ENCODE measurements around the gene OXTR.

Gene OXTR

DNA sequence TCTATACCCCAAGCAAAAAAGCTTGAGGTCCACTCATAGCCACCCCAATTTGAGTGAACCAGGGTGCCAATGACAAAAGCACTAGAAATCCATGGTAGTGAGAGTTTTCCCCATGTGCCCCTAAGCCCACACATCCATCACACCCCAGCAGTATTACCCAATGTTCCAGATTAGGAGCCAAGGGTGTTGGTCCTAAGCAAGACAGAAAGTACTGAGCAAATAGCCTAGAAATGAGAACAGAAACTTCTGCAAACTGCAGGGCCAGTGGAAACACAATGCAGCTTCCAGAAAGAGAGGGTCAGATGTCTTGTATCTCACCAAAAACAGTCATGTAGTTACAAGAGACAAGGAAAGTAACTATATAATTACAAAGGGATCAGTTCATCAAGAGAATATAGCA, 10.9 kb upstream of the OXTR start:
- no peak for DNase-seq
- H3K18ac ChIP-seq (ENCODE audit: low read depth in 1 of 2, low read length in 2 of 2), result no peak overlapping the region

DNA sequence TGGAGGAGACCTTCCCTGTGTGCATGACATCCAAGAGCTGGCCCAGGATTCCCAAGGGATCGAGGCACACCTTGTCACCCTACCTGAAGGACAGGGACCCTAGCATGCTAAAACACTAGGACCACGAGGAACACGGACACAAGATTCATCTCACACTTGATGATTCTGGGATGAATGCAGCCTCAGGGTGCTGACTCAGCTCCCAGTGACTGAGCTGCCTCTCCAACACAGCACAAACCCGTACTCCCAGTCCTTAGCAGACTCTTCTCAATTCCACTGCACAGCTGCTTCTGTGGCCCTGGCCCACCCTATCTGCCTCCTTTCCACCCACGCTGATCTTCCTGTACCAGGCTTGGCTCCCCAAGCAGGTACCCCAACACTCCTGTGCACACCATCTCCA, 9.1 kb upstream of the OXTR start:
- Histone ChIP-seq H2AFZ (ENCODE audit: low read depth, low read length) (no peak overlapping the region), H3K23ac (ENCODE audit: low read length in 2 of 2) (no peak overlapping the region), H2BK12ac (ENCODE audit: low read length in 2 of 2) (no peak overlapping the region), H3K36me3 (ENCODE audit: control insufficient read depth in 1 of 2, insufficient read depth in 2 of 2, low read depth in 1 of 2, low read length in 2 of 2) (no peaks in the 10 kb centered on the region), H2BK5ac (ENCODE audit: low read depth, low read length, poor library complexity, severe bottlenecking) (no peak overlapping the region), H2AK5ac (ENCODE audit: low read length, severe bottlenecking) (no peak overlapping the region), H3K9ac (ENCODE audit: low read length) (no peak overlapping the region), H3K27me3 (ENCODE audit: control insufficient read depth in 1 of 2, insufficient read depth in 1 of 2, low read length in 2 of 2) (peaks cover 0 to 20% of the 10 kb centered on the region in 2 experiments), H3K4me1 (ENCODE audit: control insufficient read depth, insufficient read depth, low read depth, low read length) (peaks cover 8% of the 10 kb centered on the region), H3K27ac (ENCODE audit: low read length, poor library complexity, severe bottlenecking) (no peak overlapping the region), H4K8ac (ENCODE audit: low read length) (no peak overlapping the region), H3K18ac (ENCODE audit: low read depth in 1 of 2, low read length in 2 of 2) (no peak overlapping the region), H3K4me2 (ENCODE audit: low read length, poor library complexity, severe bottlenecking) (no peak overlapping the region), H3K4me3 (ENCODE audit: insufficient read depth in 1 of 2, low read depth in 1 of 2, low read length in 2 of 2) (no peak overlapping the region), H4K91ac (ENCODE audit: low read length) (no peak overlapping the region), H2BK120ac (ENCODE audit: low read depth, low read length) (no peak overlapping the region), H3K14ac (ENCODE audit: low read length in 2 of 2) (no peak overlapping the region), H3K9me3 (ENCODE audit: control insufficient read depth, low read length) (no peaks in the 10 kb centered on the region), H3K79me1 (replicated peaks; ENCODE audit: low read length, poor library complexity, severe bottlenecking) (no peaks in the 10 kb centered on the region), H3K4ac (ENCODE audit: low read depth in 1 of 2, low read length in 2 of 2) (no peak overlapping the region), H2BK15ac (ENCODE audit: low read depth, poor library complexity, severe bottlenecking) (no peak overlapping the region)
- 88% methylated on average over 5 of the region's 5 CpGs for WGBS
- DNase-seq, result no peak

More for the DNA sequence above, 10.9 kb upstream of the OXTR start:
- Histone ChIP-seq H3K36me3 (ENCODE audit: control insufficient read depth in 1 of 2, insufficient read depth in 2 of 2, low read depth in 1 of 2, low read length in 2 of 2) (no peaks in the 10 kb centered on the region), H2BK15ac (ENCODE audit: low read depth, poor library complexity, severe bottlenecking) (no peak overlapping the region), H3K4me3 (ENCODE audit: insufficient read depth in 1 of 2, low read depth in 1 of 2, low read length in 2 of 2) (no peak overlapping the region), H3K23ac (ENCODE audit: low read length in 2 of 2) (no peak overlapping the region), H2BK12ac (ENCODE audit: low read length in 2 of 2) (no peak overlapping the region), H3K27ac (ENCODE audit: low read length, poor library complexity, severe bottlenecking) (no peak overlapping the region), H2BK120ac (ENCODE audit: low read depth, low read length) (no peak overlapping the region), H4K8ac (ENCODE audit: low read length) (no peak overlapping the region), H2AFZ (ENCODE audit: low read depth, low read length) (no peak overlapping the region), H2AK5ac (ENCODE audit: low read length, severe bottlenecking) (no peak overlapping the region), H3K14ac (ENCODE audit: low read length in 2 of 2) (no peak overlapping the region), H3K4me1 (ENCODE audit: control insufficient read depth, insufficient read depth, low read depth, low read length) (peaks cover 12% of the 10 kb centered on the region), H3K79me1 (replicated peaks; ENCODE audit: low read length, poor library complexity, severe bottlenecking) (no peaks in the 10 kb centered on the region), H3K9me3 (ENCODE audit: control insufficient read depth, low read length) (no peaks in the 10 kb centered on the region), H4K91ac (ENCODE audit: low read length) (no peak overlapping the region), H3K4ac (ENCODE audit: low read depth in 1 of 2, low read length in 2 of 2) (no peak overlapping the region), H2BK5ac (ENCODE audit: low read depth, low read length, poor library complexity, severe bottlenecking) (no peak overlapping the region), H3K27me3 (ENCODE audit: control insufficient read depth in 1 of 2, insufficient read depth in 1 of 2, low read length in 2 of 2) (peaks cover 0 to 20% of the 10 kb centered on the region in 2 experiments), H3K9ac (ENCODE audit: low read length) (no peak overlapping the region), H3K4me2 (ENCODE audit: low read length, poor library complexity, severe bottlenecking) (no peak overlapping the region)

DNA sequence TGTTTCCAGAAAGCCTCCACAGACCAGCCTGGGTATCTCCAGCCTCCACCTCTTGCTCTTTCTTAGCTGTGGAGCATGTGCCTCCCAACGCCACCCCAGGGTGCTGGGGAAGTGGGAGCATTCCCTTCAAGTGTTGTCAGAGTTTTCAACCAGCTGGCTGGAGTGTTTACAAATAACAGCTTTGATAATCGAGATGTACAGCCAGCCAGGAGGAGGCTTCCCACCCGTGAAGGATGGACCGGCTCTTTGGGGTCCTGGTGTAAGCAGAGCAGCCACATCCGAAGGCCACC, 8.5 kb upstream of the OXTR start:
- Histone ChIP-seq H2BK120ac (ENCODE audit: low read depth, low read length) (no peak overlapping the region), H4K8ac (ENCODE audit: low read length) (no peak overlapping the region), H4K91ac (ENCODE audit: low read length) (no peak overlapping the region), H2AK5ac (ENCODE audit: low read length, severe bottlenecking) (no peak overlapping the region), H2AFZ (ENCODE audit: low read depth, low read length) (no peak overlapping the region), H3K36me3 (ENCODE audit: control insufficient read depth in 1 of 2, insufficient read depth in 2 of 2, low read depth in 1 of 2, low read length in 2 of 2) (no peaks in the 10 kb centered on the region), H3K4me1 (ENCODE audit: control insufficient read depth, insufficient read depth, low read depth, low read length) (peaks cover 8% of the 10 kb centered on the region), H3K4ac (ENCODE audit: low read depth in 1 of 2, low read length in 2 of 2) (no peak overlapping the region), H3K4me3 (ENCODE audit: insufficient read depth in 1 of 2, low read depth in 1 of 2, low read length in 2 of 2) (no peak overlapping the region), H3K14ac (ENCODE audit: low read length in 2 of 2) (no peak overlapping the region), H3K27me3 (ENCODE audit: control insufficient read depth in 1 of 2, insufficient read depth in 1 of 2, low read length in 2 of 2) (peaks cover 0 to 20% of the 10 kb centered on the region in 2 experiments), H3K4me2 (ENCODE audit: low read length, poor library complexity, severe bottlenecking) (no peak overlapping the region), H3K9me3 (ENCODE audit: control insufficient read depth, low read length) (no peaks in the 10 kb centered on the region), H3K18ac (ENCODE audit: low read depth in 1 of 2, low read length in 2 of 2) (no peak overlapping the region), H3K23ac (ENCODE audit: low read length in 2 of 2) (no peak overlapping the region), H3K9ac (ENCODE audit: low read length) (no peak overlapping the region), H2BK15ac (ENCODE audit: low read depth, poor library complexity, severe bottlenecking) (no peak overlapping the region), H2BK5ac (ENCODE audit: low read depth, low read length, poor library complexity, severe bottlenecking) (no peak overlapping the region), H3K27ac (ENCODE audit: low read length, poor library complexity, severe bottlenecking) (no peak overlapping the region), H2BK12ac (ENCODE audit: low read length in 2 of 2) (no peak overlapping the region), H3K79me1 (replicated peaks; ENCODE audit: low read length, poor library complexity, severe bottlenecking) (no peaks in the 10 kb centered on the region)
- no peak for DNase-seq
- WGBS, result 93% methylated on average over 5 of the region's 5 CpGs

GRCh38 chr3:8777201-8777977, 8.0 kb upstream of the OXTR start:
- no peak overlapping the region for H2BK15ac ChIP-seq (ENCODE audit: low read depth, poor library complexity, severe bottlenecking)
- H3K4me1 ChIP-seq (ENCODE audit: control insufficient read depth, insufficient read depth, low read depth, low read length), result peaks cover 8% of the 10 kb centered on the region
- no peak overlapping the region for H3K27ac ChIP-seq (ENCODE audit: low read length, poor library complexity, severe bottlenecking)
- DNase-seq, result no peak
- H3K14ac ChIP-seq (ENCODE audit: low read length in 2 of 2), result no peak overlapping the region
- no peak overlapping the region for H2AFZ ChIP-seq (ENCODE audit: low read depth, low read length)
- H3K18ac ChIP-seq (ENCODE audit: low read depth in 1 of 2, low read length in 2 of 2), result no peak overlapping the region
- no peak overlapping the region for H2BK12ac ChIP-seq (ENCODE audit: low read length in 2 of 2)
- H3K4ac ChIP-seq (ENCODE audit: low read depth in 1 of 2, low read length in 2 of 2), result no peak overlapping the region
- H2AK5ac ChIP-seq (ENCODE audit: low read length, severe bottlenecking), result no peak overlapping the region
- H3K4me3 ChIP-seq (ENCODE audit: insufficient read depth in 1 of 2, low read depth in 1 of 2, low read length in 2 of 2), result no peak overlapping the region
- no peaks in the 10 kb centered on the region for H3K36me3 ChIP-seq (ENCODE audit: control insufficient read depth in 1 of 2, insufficient read depth in 2 of 2, low read depth in 1 of 2, low read length in 2 of 2)
- no peak overlapping the region for H4K91ac ChIP-seq (ENCODE audit: low read length)
- H3K9ac ChIP-seq (ENCODE audit: low read length), result no peak overlapping the region
- WGBS, result 91% methylated on average over 2 of the region's 5 CpGs
- H3K4me2 ChIP-seq (ENCODE audit: low read length, poor library complexity, severe bottlenecking), result no peak overlapping the region
- no peak overlapping the region for H3K23ac ChIP-seq (ENCODE audit: low read length in 2 of 2)
- no peak overlapping the region for H4K8ac ChIP-seq (ENCODE audit: low read length)
- H2BK120ac ChIP-seq (ENCODE audit: low read depth, low read length), result no peak overlapping the region
- peaks cover 0 to 20% of the 10 kb centered on the region in 2 experiments for H3K27me3 ChIP-seq (ENCODE audit: control insufficient read depth in 1 of 2, insufficient read depth in 1 of 2, low read length in 2 of 2)
- H2BK5ac ChIP-seq (ENCODE audit: low read depth, low read length, poor library complexity, severe bottlenecking), result no peak overlapping the region
- H3K9me3 ChIP-seq (ENCODE audit: control insufficient read depth, low read length), result no peaks in the 10 kb centered on the region
- peaks cover under 1% of the 10 kb centered on the region for H3K79me1 ChIP-seq (replicated peaks; ENCODE audit: low read length, poor library complexity, severe bottlenecking)
